Measurements from ENCODE around the gene H2BK1. TPM values are rescaled to one million over a fixed set of nuclear protein-coding genes. Genes with fewer than 3 reads are reported as not detected.

H2BK1 gene
- total RNA-seq, 1 experiment from 2014 or later = not detected

GRCh38 chr7:151229249-151229648 lies 19.0 kb upstream of the H2BK1 start:
- no peaks in the 10 kb centered on the region for H3K27me3 ChIP-seq (ENCODE audit: control insufficient read depth, insufficient read depth, low read length)
- H3K4me3 ChIP-seq (ENCODE audit: insufficient read depth, low read depth, low read length) = no peak overlapping the region
- no peak for DNase-seq
- peaks cover 11% of the 10 kb centered on the region for H3K36me3 ChIP-seq (replicated peaks; ENCODE audit: control insufficient read depth, insufficient read depth, low read length)

GRCh38 chr7:151228024-151228866 lies 18.0 kb upstream of the H2BK1 start:
- peaks cover 19% of the 10 kb centered on the region for H3K36me3 ChIP-seq (replicated peaks; ENCODE audit: control insufficient read depth, insufficient read depth, low read length)
- peak overlapping the region; percentile 89 for H3K4me3 ChIP-seq (ENCODE audit: insufficient read depth, low read depth, low read length)
- no peak for DNase-seq
- no peaks in the 10 kb centered on the region for H3K27me3 ChIP-seq (ENCODE audit: control insufficient read depth, insufficient read depth, low read length)

GRCh38 chr7:151226875-151227782 lies 16.8 kb upstream of the H2BK1 start, which contains the start of gene ABCF2:
TSS of gene ABCF2 (minus strand) at chr7:151227205. CDS start at chr7:151226458, 747 bp downstream.
- Histone ChIP-seq H3K27me3 (ENCODE audit: control insufficient read depth, insufficient read depth, low read length) (no peaks in the 10 kb centered on the region), H3K36me3 (replicated peaks; ENCODE audit: control insufficient read depth, insufficient read depth, low read length) (peaks cover 25% of the 10 kb centered on the region), H3K4me3 (ENCODE audit: insufficient read depth, low read depth, low read length) (peak within 1 kb of the TSS; percentile 89)
- DNase-seq = peak; percentile 99

GRCh38 chr7:151226560-151226874 lies 16.2 kb upstream of the H2BK1 start:
- H3K27me3 ChIP-seq (ENCODE audit: control insufficient read depth, insufficient read depth, low read length) = no peaks in the 10 kb centered on the region
- peak overlapping the region; percentile 89 for H3K4me3 ChIP-seq (ENCODE audit: insufficient read depth, low read depth, low read length)

GRCh38 chr7:151225948-151226510 lies 15.7 kb upstream of the H2BK1 start:
- Histone ChIP-seq H3K36me3 (replicated peaks; ENCODE audit: control insufficient read depth, insufficient read depth, low read length) (peaks cover 32% of the 10 kb centered on the region), H3K27me3 (ENCODE audit: control insufficient read depth, insufficient read depth, low read length) (no peaks in the 10 kb centered on the region), H3K4me3 (ENCODE audit: insufficient read depth, low read depth, low read length) (peak overlapping the region; percentile 89)
- DNase-seq = no peak

More at GRCh38 chr7:151226560-151226874, 16.2 kb upstream of the H2BK1 start:
- no peak for DNase-seq
- H3K36me3 ChIP-seq (replicated peaks; ENCODE audit: control insufficient read depth, insufficient read depth, low read length) = peaks cover 30% of the 10 kb centered on the region

- H3K36me3 ChIP-seq (replicated peaks; ENCODE audit: control insufficient read depth, insufficient read depth, low read length) = peaks cover 41% of the 10 kb centered on the region
- H3K27me3 ChIP-seq (ENCODE audit: control insufficient read depth, insufficient read depth, low read length) = no peaks in the 10 kb centered on the region
- no peak overlapping the region for H3K4me3 ChIP-seq (ENCODE audit: insufficient read depth, low read depth, low read length)
- DNase-seq = no peak
Measured at GRCh38 chr7:151223728-151224127, 13.4 kb upstream of the H2BK1 start.

- H3K27me3 ChIP-seq (ENCODE audit: control insufficient read depth, insufficient read depth, low read length) = no peaks in the 10 kb centered on the region
- H3K36me3 ChIP-seq (replicated peaks; ENCODE audit: control insufficient read depth, insufficient read depth, low read length) = peaks cover 49% of the 10 kb centered on the region
- DNase-seq = no peak
- H3K4me3 ChIP-seq (ENCODE audit: insufficient read depth, low read depth, low read length) = no peak overlapping the region
Measured at GRCh38 chr7:151218170-151218569, 7.9 kb upstream of the H2BK1 start.

- H3K27me3 ChIP-seq (ENCODE audit: control insufficient read depth, insufficient read depth, low read length) = no peaks in the 10 kb centered on the region
- H3K36me3 ChIP-seq (replicated peaks; ENCODE audit: control insufficient read depth, insufficient read depth, low read length) = peaks cover 32% of the 10 kb centered on the region
- DNase-seq = no peak
- H3K4me3 ChIP-seq (ENCODE audit: insufficient read depth, low read depth, low read length) = no peak overlapping the region
Measured at GRCh38 chr7:151215396-151215795, 5.1 kb upstream of the H2BK1 start.

- Histone ChIP-seq H3K27me3 (ENCODE audit: control insufficient read depth, insufficient read depth, low read length) (no peaks in the 10 kb centered on the region), H3K4me3 (ENCODE audit: insufficient read depth, low read depth, low read length) (no peak overlapping the region), H3K36me3 (replicated peaks; ENCODE audit: control insufficient read depth, insufficient read depth, low read length) (peaks cover 28% of the 10 kb centered on the region)
- DNase-seq = no peak
Measured at GRCh38 chr7:151213826-151214225, 3.5 kb upstream of the H2BK1 start.

- no peaks in the 10 kb centered on the region for H3K27me3 ChIP-seq (ENCODE audit: control insufficient read depth, insufficient read depth, low read length)
Measured at GRCh38 chr7:151212626-151213025, 2.3 kb upstream of the H2BK1 start.

GRCh38 chr7:151211155-151211772 lies 976 bp upstream of the H2BK1 start:
- Histone ChIP-seq H3K27me3 (ENCODE audit: control insufficient read depth, insufficient read depth, low read length) (no peaks in the 10 kb centered on the region), H3K4me3 (ENCODE audit: insufficient read depth, low read depth, low read length) (no peak overlapping the region), H3K36me3 (replicated peaks; ENCODE audit: control insufficient read depth, insufficient read depth, low read length) (peaks cover 18% of the 10 kb centered on the region)
- peak; percentile 67 for DNase-seq

More at GRCh38 chr7:151212626-151213025, 2.3 kb upstream of the H2BK1 start:
- Histone ChIP-seq H3K4me3 (ENCODE audit: insufficient read depth, low read depth, low read length) (no peak overlapping the region), H3K36me3 (replicated peaks; ENCODE audit: control insufficient read depth, insufficient read depth, low read length) (peaks cover 20% of the 10 kb centered on the region)
- DNase-seq = no peak

- H3K36me3 ChIP-seq (replicated peaks; ENCODE audit: control insufficient read depth, insufficient read depth, low read length) = peaks cover 10% of the 10 kb centered on the region
- H3K27me3 ChIP-seq (ENCODE audit: control insufficient read depth, insufficient read depth, low read length) = no peaks in the 10 kb centered on the region
- DNase-seq = peak; percentile 32
- H3K4me3 ChIP-seq (ENCODE audit: insufficient read depth, low read depth, low read length) = no peak overlapping the region
Measured at GRCh38 chr7:151209588-151209987, 700 bp downstream of the H2BK1 start.

GRCh38 chr7:151208253-151208862 lies 1.9 kb downstream of the H2BK1 start:
- no peaks in the 10 kb centered on the region; the same call in 1 of the 2 replicates for H3K27me3 ChIP-seq (ENCODE audit: control insufficient read depth, insufficient read depth, low read length)
- no peak overlapping the region for H3K4me3 ChIP-seq (ENCODE audit: insufficient read depth, low read depth, low read length)
- peak; percentile 34 for DNase-seq
- H3K36me3 ChIP-seq (replicated peaks; ENCODE audit: control insufficient read depth, insufficient read depth, low read length) = no peaks in the 10 kb centered on the region

- Histone ChIP-seq H3K27me3 (ENCODE audit: control insufficient read depth, insufficient read depth, low read length) (no peaks in the 10 kb centered on the region; the same call in 1 of the 2 replicates), H3K36me3 (replicated peaks; ENCODE audit: control insufficient read depth, insufficient read depth, low read length) (no peaks in the 10 kb centered on the region), H3K4me3 (ENCODE audit: insufficient read depth, low read depth, low read length) (no peak overlapping the region)
- peak; percentile 28 for DNase-seq
Measured at GRCh38 chr7:151207804-151208203, 2.5 kb downstream of the H2BK1 start.
